ENCODE data around the gene VPS16. TPM values are rescaled to one million over a fixed set of nuclear protein-coding genes. Genes with fewer than 3 reads are reported as not detected.

The VPS16 gene
- total and polyA plus RNA-seq, 2 of the 13 experiments (the other 11 are each of a cell fraction or from before 2014, with no cell fraction given) = 34.2 to 35.4 TPM

DNA sequence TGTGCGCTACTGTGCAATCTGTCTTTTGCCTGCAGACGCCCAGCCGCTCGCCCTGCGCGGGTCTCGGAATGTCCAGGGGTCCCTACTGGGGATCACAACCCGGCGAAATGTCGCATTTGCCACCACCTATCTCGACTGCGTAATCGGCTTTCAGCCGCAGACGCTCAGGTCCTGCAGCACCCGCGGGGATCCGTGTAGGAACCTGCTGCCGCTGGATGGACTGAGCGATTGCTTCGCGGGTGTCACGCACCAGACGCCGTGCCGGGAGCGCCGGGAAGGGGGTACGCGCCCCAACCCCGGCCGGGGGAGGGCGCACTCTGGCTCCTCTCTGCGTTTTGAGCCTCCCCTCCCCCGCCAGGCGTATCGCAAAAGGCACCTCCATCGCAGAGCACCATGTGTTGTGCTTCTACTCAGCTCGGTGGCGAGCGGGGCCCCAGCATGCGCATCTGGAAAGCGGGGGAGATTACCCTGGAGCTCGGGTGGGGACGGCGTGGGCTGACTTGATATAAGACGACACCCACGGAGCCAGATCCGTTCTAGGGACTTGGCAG, 32.0 kb downstream of the VPS16 start (continued):
- TF ChIP-seq, protein P1, sequence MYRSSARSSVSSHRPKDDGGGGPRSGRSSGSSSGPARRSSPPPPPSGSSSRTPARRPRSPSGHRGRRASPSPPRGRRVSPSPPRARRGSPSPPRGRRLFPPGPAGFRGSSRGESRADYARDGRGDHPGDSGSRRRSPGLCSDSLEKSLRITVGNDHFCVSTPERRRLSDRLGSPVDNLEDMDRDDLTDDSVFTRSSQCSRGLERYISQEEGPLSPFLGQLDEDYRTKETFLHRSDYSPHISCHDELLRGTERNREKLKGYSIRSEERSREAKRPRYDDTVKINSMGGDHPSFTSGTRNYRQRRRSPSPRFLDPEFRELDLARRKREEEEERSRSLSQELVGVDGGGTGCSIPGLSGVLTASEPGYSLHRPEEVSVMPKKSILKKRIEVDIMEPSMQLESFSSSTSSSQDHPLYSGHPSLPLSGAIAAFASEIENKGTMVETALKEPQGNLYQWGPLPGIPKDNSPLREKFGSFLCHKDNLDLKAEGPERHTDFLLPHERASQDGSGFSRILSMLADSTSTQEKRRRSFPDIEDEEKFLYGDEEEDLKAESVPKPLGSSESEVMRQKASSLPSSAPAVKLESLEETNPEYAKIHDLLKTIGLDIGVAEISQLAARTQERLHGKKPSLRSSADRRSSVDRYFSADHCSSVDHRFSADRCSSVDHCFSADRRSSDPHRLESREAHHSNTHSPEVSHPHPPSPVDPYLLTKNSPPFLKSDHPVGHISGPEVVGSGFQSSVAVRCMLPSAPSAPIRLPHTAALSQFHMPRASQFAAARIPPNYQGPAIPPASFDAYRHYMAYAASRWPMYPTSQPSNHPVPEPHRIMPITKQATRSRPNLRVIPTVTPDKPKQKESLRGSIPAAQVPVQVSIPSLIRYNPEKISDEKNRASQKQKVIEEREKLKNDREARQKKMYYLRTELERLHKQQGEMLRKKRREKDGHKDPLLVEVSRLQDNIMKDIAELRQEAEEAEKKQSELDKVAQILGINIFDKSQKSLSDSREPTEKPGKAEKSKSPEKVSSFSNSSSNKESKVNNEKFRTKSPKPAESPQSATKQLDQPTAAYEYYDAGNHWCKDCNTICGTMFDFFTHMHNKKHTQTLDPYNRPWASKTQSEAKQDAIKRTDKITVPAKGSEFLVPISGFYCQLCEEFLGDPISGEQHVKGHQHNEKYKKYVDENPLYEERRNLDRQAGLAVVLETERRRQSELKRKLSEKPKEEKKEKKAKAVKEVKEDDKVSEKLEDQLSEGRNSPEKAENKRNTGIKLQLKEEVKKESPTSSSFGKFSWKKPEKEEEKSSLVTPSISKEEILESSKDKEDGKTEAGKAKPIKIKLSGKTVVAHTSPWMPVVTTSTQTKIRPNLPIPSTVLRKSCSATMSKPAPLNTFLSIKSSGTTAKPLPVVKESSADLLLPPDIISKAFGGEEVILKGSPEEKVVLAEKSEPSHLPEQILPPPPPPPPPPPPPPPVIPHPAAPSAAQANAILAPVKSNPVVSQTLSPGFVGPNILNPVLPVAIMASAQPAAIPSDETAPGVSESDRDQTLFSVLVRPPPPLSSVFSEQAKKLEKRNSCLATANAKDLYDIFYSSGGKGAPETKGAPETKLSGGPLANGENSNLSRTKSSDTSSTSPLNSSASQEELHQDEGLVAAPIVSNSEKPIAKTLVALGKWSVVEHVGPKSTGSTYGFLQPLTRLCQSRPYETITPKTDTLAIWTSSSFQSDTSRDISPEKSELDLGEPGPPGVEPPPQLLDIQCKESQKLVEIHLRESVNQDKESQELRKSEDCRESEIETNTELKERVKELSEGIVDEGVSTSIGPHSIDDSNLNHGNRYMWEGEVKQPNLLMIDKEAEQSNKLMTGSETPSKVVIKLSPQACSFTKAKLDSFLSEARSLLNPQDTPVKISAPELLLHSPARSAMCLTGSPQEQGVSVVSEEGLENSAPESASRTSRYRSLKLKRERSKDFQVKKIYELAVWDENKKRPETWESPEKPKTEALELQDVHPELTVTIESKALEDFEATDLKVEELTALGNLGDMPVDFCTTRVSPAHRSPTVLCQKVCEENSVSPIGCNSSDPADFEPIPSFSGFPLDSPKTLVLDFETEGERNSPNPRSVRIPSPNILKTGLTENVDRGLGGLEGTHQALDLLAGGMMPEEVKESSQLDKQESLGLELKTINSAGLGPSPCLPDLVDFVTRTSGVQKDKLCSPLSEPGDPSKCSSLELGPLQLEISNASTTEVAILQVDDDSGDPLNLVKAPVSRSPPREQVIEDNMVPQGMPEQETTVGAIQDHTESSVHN (CRISPR knock-in tag; IDR thresholded peaks at IDR 0.05) = no peak
- no peak for TF ChIP-seq ZFP62 (CRISPR knock-in tag; IDR thresholded peaks at IDR 0.05)
- TF ChIP-seq, protein P2, sequence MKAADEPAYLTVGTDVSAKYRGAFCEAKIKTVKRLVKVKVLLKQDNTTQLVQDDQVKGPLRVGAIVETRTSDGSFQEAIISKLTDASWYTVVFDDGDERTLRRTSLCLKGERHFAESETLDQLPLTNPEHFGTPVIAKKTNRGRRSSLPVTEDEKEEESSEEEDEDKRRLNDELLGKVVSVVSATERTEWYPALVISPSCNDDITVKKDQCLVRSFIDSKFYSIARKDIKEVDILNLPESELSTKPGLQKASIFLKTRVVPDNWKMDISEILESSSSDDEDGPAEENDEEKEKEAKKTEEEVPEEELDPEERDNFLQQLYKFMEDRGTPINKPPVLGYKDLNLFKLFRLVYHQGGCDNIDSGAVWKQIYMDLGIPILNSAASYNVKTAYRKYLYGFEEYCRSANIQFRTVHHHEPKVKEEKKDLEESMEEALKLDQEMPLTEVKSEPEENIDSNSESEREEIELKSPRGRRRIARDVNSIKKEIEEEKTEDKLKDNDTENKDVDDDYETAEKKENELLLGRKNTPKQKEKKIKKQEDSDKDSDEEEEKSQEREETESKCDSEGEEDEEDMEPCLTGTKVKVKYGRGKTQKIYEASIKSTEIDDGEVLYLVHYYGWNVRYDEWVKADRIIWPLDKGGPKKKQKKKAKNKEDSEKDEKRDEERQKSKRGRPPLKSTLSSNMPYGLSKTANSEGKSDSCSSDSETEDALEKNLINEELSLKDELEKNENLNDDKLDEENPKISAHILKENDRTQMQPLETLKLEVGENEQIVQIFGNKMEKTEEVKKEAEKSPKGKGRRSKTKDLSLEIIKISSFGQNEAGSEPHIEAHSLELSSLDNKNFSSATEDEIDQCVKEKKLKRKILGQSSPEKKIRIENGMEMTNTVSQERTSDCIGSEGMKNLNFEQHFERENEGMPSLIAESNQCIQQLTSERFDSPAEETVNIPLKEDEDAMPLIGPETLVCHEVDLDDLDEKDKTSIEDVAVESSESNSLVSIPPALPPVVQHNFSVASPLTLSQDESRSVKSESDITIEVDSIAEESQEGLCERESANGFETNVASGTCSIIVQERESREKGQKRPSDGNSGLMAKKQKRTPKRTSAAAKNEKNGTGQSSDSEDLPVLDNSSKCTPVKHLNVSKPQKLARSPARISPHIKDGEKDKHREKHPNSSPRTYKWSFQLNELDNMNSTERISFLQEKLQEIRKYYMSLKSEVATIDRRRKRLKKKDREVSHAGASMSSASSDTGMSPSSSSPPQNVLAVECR (CRISPR knock-in tag; IDR thresholded peaks at IDR 0.05; ENCODE audit: borderline replicate concordance) = peak; percentile 35; the same call in 1 of the 2 replicates
- TF ChIP-seq, protein P3, sequence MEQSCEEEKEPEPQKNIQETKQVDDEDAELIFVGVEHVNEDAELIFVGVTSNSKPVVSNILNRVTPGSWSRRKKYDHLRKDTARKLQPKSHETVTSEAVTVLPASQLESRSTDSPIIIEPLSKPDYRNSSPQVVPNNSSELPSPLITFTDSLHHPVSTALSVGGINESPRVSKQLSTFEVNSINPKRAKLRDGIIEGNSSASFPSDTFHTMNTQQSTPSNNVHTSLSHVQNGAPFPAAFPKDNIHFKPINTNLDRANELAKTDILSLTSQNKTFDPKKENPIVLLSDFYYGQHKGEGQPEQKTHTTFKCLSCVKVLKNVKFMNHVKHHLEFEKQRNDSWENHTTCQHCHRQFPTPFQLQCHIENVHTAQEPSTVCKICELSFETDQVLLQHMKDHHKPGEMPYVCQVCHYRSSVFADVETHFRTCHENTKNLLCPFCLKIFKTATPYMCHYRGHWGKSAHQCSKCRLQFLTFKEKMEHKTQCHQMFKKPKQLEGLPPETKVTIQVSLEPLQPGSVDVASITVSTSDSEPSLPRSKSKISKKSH (CRISPR knock-in tag; IDR thresholded peaks at IDR 0.05; ENCODE audit: borderline replicate concordance) = peak; percentile 88; the same call in 1 of the 2 replicates
- TF ChIP-seq ZNF274 (CRISPR knock-in tag; IDR thresholded peaks at IDR 0.05) = 0 out of 2 replicates have a peak, but pooled peaks have one; percentile 13
- TF ChIP-seq, protein P4, sequence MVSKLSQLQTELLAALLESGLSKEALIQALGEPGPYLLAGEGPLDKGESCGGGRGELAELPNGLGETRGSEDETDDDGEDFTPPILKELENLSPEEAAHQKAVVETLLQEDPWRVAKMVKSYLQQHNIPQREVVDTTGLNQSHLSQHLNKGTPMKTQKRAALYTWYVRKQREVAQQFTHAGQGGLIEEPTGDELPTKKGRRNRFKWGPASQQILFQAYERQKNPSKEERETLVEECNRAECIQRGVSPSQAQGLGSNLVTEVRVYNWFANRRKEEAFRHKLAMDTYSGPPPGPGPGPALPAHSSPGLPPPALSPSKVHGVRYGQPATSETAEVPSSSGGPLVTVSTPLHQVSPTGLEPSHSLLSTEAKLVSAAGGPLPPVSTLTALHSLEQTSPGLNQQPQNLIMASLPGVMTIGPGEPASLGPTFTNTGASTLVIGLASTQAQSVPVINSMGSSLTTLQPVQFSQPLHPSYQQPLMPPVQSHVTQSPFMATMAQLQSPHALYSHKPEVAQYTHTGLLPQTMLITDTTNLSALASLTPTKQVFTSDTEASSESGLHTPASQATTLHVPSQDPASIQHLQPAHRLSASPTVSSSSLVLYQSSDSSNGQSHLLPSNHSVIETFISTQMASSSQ (IDR thresholded peaks at IDR 0.05; ENCODE audit: low read depth) = no peak
- TF ChIP-seq, protein P4 (CRISPR knock-in tag; IDR thresholded peaks at IDR 0.05; ENCODE audit: borderline replicate concordance) = no peak
- TF ChIP-seq, protein P5, sequence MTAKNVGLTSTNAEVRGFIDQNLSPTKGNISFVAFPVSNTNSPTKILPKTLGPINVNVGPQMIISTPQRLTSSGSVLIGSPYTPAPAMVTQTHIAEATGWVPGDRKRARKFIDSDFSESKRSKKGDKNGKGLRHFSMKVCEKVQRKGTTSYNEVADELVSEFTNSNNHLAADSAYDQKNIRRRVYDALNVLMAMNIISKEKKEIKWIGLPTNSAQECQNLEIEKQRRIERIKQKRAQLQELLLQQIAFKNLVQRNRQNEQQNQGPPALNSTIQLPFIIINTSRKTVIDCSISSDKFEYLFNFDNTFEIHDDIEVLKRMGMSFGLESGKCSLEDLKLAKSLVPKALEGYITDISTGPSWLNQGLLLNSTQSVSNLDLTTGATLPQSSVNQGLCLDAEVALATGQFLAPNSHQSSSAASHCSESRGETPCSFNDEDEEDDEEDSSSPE (CRISPR knock-in tag; IDR thresholded peaks at IDR 0.05) = peak; percentile 29

Measured in HepG2 (cell line).